Measurements from ENCODE around the gene FMN1.

Gene FMN1

GRCh38 chr15:32825219-32825618 is 369.3 kb downstream of the FMN1 start:
- FAIRE-seq (no peak), DNase-seq (ENCODE audit: insufficient read length, low spot score) (no peak)
- no peak for TF ChIP-seq POLR2A (IDR thresholded peaks at IDR 0.05; ENCODE audit: low read depth, low read length)

- DNase-seq (ENCODE audit: insufficient read length, low spot score) (peak; percentile 52), FAIRE-seq (peak; percentile 71)
- TF ChIP-seq POLR2A (IDR thresholded peaks at IDR 0.05; ENCODE audit: low read depth, low read length): no peak
Measured at GRCh38 chr15:32824777-32825176, 369.7 kb downstream of the FMN1 start.

GRCh38 chr15:32823750-32824149 is 370.8 kb downstream of the FMN1 start:
- FAIRE-seq: no peak
- DNase-seq (ENCODE audit: insufficient read length, low spot score): no peak
- no peak for TF ChIP-seq POLR2A (IDR thresholded peaks at IDR 0.05; ENCODE audit: low read depth, low read length)

- FAIRE-seq (no peak), DNase-seq (ENCODE audit: insufficient read length, low spot score) (no peak)
- no peak for TF ChIP-seq POLR2A (IDR thresholded peaks at IDR 0.05; ENCODE audit: low read depth, low read length)
Measured at GRCh38 chr15:32822739-32823138, 371.8 kb downstream of the FMN1 start.

- no peak for FAIRE-seq
- DNase-seq (ENCODE audit: insufficient read length, low spot score): no peak
- TF ChIP-seq POLR2A (IDR thresholded peaks at IDR 0.05; ENCODE audit: low read depth, low read length): no peak
Measured at GRCh38 chr15:32819448-32819847, 375.1 kb downstream of the FMN1 start.

- TF ChIP-seq POLR2A (IDR thresholded peaks at IDR 0.05; ENCODE audit: low read depth, low read length): no peak
- DNase-seq (ENCODE audit: insufficient read length, low spot score) (no peak), FAIRE-seq (peak; percentile 97)
Measured at GRCh38 chr15:32818758-32819447, 375.6 kb downstream of the FMN1 start.

GRCh38 chr15:32817577-32817976 is 376.9 kb downstream of the FMN1 start:
- FAIRE-seq (peak; percentile 11), DNase-seq (ENCODE audit: insufficient read length, low spot score) (no peak)
- no peak for TF ChIP-seq POLR2A (IDR thresholded peaks at IDR 0.05; ENCODE audit: low read depth, low read length)

GRCh38 chr15:32807331-32807730 is 387.2 kb downstream of the FMN1 start:
- no peak for TF ChIP-seq POLR2A (IDR thresholded peaks at IDR 0.05; ENCODE audit: low read depth, low read length)
- FAIRE-seq (no peak), DNase-seq (ENCODE audit: insufficient read length, low spot score) (no peak)

GRCh38 chr15:32803631-32804030 is 390.9 kb downstream of the FMN1 start:
- TF ChIP-seq POLR2A (IDR thresholded peaks at IDR 0.05; ENCODE audit: low read depth, low read length): no peak
- DNase-seq (ENCODE audit: insufficient read length, low spot score): no peak
- no peak for FAIRE-seq

- no peak for TF ChIP-seq POLR2A (IDR thresholded peaks at IDR 0.05; ENCODE audit: low read depth, low read length)
- FAIRE-seq: no peak
- DNase-seq (ENCODE audit: insufficient read length, low spot score): no peak
Measured at GRCh38 chr15:32802286-32802936, 392.1 kb downstream of the FMN1 start.

- FAIRE-seq (no peak), DNase-seq (ENCODE audit: insufficient read length, low spot score) (no peak)
- no peak for TF ChIP-seq POLR2A (IDR thresholded peaks at IDR 0.05; ENCODE audit: low read depth, low read length)
Measured at GRCh38 chr15:32799936-32800535, 394.5 kb downstream of the FMN1 start.

- no peak for FAIRE-seq
- no peak for TF ChIP-seq POLR2A (IDR thresholded peaks at IDR 0.05; ENCODE audit: low read depth, low read length)
- DNase-seq (ENCODE audit: insufficient read length, low spot score): no peak
Measured at GRCh38 chr15:32796856-32797255, 397.7 kb downstream of the FMN1 start.

GRCh38 chr15:32794973-32795372 is 399.5 kb downstream of the FMN1 start:
- TF ChIP-seq POLR2A (IDR thresholded peaks at IDR 0.05; ENCODE audit: low read depth, low read length): no peak
- FAIRE-seq (peak; percentile 72), DNase-seq (ENCODE audit: insufficient read length, low spot score) (no peak)

- no peak for FAIRE-seq
- DNase-seq (ENCODE audit: insufficient read length, low spot score): no peak
- no peak for TF ChIP-seq POLR2A (IDR thresholded peaks at IDR 0.05; ENCODE audit: low read depth, low read length)
Measured at GRCh38 chr15:32792436-32792835, 402.1 kb downstream of the FMN1 start.
